Breast epithelium (tissue), 4 donors: ENCODE data around the gene RPP21. TPM values are rescaled to one million over a fixed set of nuclear protein-coding genes. Genes with fewer than 3 reads are reported as not detected.

Experiments used
- DNase-seq, 2 donors: peaks; one replicate each; pipeline ENCODE4 v3.0.0-alpha.2; 2019; ENCODE audit warnings: low spot score in 2 of 2
- H3K27ac ChIP-seq, 2 donors: fragments of 200-600 bp; sonication (generic) in 1 of 2; one replicate each; pipeline ENCODE4 v1.5.1; 2016 to 2019; ENCODE audit warnings: mild to moderate bottlenecking in 1 of 2
- H3K27me3 ChIP-seq, 2 donors: fragments of 200-600 bp; sonication (generic) in 1 of 2; one replicate each; pipeline versions ENCODE4 v1.5.1 to v1.6.0; 2017 to 2019; ENCODE audit warnings: control low read depth in 1 of 2, mild to moderate bottlenecking in 1 of 2
- H3K36me3 ChIP-seq: fragments of 200-600 bp; one replicate; pipeline ENCODE4 v1.5.1; 2019
- H3K4me1 ChIP-seq, 2 donors: fragments of 200-600 bp; sonication (generic); one replicate each; pipeline ENCODE4 v1.5.1; 2016 to 2019; ENCODE audit warnings: control low read depth in 1 of 2
- H3K4me3 ChIP-seq, 3 donors: fragments of 200-600 bp; sonication (generic); 1 replicate in 2 of 3; 2 replicates in 1 of 3; pipeline ENCODE4 v1.5.1; 2016 to 2019; ENCODE audit warnings: mild to moderate bottlenecking in 3 of 3, moderate library complexity in 2 of 3
- H3K9me3 ChIP-seq, 2 donors: fragments of 200-600 bp; sonication (generic) in 1 of 2; one replicate each; pipeline ENCODE4 v1.5.1; 2016 to 2019; ENCODE audit warnings: control low read depth in 1 of 2
- POLR2A ChIP-seq: fragments of 450-650 bp; IDR thresholded peaks from one replicate; pipeline ENCODE4 v1.6.1; 2016; ENCODE audit warnings: antibody characterized with exemption, mild to moderate bottlenecking, moderate library complexity
- POLR2AphosphoS5 ChIP-seq, 3 donors: sonication (generic); formaldehyde crosslinking; IDR thresholded peaks; one replicate each; pipeline ENCODE4 v1.6.1; 2017; ENCODE audit warnings: antibody characterized with exemption in 3 of 3
- intact Hi-C: fragments of 100-400 bp; cut with DNase I; formaldehyde crosslinking; loops from one replicate; pipeline ENCODE4 v1.15.1; 2023; ENCODE audit warnings: low total_unique reads
- total RNA-seq, 3 donors: library from RNA; depleted of rRNA; stranded (reverse); fragments of >200 nt; gene quantifications; one replicate each; pipeline ENCODE4 v1.1.0, GENCODE V29; 2016
- TF ChIP-seq, protein P1 (sequence below), 3 donors: fragments of 450-650 bp; IDR thresholded peaks; one replicate each; pipeline ENCODE4 v1.5.1; 2016 to 2017; ENCODE audit warnings: antibody characterized with exemption in 3 of 3, mild to moderate bottlenecking in 3 of 3, moderate library complexity in 3 of 3

The RPP21 gene
- total RNA-seq, 3 donors from 2014 or later, result 59.0 to 69.6 (median 67.8) TPM

DNA sequence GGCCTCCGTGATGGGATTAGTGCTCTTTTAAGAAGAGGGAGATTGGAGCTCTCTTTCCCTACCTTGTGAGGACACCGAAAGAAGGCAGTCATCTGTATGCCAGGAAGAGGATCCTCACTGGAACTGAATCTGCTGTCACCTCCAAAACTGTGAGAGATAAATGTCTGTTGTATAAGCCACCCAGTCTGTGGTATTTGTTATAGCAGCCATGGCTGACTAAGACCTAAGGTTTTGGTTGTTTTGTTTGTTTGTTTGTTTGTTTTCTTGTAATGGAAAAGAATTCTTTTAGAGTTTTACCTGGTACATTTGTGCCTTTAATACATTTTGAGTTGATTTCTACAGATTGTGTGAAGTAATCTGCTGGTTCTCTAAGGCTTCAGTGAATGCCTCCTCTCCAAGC lies 7.6 kb downstream of the RPP21 start:
- Histone ChIP-seq H3K9me3 (no peaks in the 10 kb centered on the region), H3K27ac (no peak overlapping the region), H3K27me3 (peaks cover 0 to 14% of the 10 kb centered on the region in 2 donors), H3K4me1 (no peaks in the 10 kb centered on the region), H3K36me3 (no peaks in the 10 kb centered on the region), H3K4me3 (no peak overlapping the region)
- intact Hi-C loops, result no loop called here
- DNase-seq, result no peak
- TF ChIP-seq POLR2AphosphoS5 (IDR thresholded peaks at IDR 0.05) (no peak), POLR2A (no peak)
- TF ChIP-seq, protein P1, sequence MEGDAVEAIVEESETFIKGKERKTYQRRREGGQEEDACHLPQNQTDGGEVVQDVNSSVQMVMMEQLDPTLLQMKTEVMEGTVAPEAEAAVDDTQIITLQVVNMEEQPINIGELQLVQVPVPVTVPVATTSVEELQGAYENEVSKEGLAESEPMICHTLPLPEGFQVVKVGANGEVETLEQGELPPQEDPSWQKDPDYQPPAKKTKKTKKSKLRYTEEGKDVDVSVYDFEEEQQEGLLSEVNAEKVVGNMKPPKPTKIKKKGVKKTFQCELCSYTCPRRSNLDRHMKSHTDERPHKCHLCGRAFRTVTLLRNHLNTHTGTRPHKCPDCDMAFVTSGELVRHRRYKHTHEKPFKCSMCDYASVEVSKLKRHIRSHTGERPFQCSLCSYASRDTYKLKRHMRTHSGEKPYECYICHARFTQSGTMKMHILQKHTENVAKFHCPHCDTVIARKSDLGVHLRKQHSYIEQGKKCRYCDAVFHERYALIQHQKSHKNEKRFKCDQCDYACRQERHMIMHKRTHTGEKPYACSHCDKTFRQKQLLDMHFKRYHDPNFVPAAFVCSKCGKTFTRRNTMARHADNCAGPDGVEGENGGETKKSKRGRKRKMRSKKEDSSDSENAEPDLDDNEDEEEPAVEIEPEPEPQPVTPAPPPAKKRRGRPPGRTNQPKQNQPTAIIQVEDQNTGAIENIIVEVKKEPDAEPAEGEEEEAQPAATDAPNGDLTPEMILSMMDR (IDR thresholded peaks at IDR 0.05), result no peak

DNA sequence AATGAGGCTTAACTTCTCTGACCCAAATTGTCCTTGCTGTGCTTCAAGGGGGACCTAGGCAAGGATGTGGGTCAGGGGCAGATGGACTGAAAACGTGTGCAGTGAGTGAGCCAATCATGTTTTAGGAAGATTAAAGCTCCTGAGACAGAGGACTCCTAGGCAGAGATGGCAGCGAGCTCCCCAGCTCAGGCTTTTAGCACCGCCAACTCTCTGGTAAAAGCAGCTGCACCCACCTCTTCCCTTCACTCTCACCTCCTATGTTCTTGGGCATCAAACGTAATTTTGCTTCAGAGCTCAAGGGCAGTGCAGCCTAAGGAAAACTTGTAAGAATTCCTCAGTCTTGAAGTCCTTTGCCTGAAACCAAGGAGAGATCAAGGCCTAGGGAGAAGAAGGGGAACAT lies 10.3 kb downstream of the RPP21 start:
- Histone ChIP-seq H3K27ac (no peak overlapping the region), H3K4me3 (no peak overlapping the region), H3K9me3 (no peaks in the 10 kb centered on the region), H3K4me1 (no peaks in the 10 kb centered on the region), H3K36me3 (no peaks in the 10 kb centered on the region), H3K27me3 (peaks cover 3 to 33% of the 10 kb centered on the region in 2 donors)
- TF ChIP-seq, protein P1 (IDR thresholded peaks at IDR 0.05), result no peak
- TF ChIP-seq POLR2A (no peak), POLR2AphosphoS5 (IDR thresholded peaks at IDR 0.05) (no peak)
- DNase-seq, result no peak
- intact Hi-C loops, result no loop called here

DNA sequence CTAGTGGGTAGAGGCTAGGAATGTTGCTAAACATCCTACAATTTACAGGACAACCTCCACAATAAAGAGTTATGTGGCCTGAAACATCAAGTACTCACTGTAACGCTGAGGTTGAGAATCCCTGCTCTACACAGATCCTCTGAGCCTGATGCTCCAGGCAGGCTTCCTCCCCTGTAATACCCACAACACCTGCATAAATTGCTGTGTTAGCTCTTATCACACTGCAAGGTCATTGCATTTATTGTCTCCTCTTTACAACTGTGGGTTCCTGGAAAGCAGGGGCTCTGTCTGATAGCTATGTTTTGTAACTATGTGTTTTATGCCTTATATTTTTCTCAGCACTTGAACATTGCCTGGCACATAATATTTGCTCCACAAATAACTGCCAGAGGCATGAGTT lies 11.6 kb downstream of the RPP21 start:
- DNase-seq, result no peak
- H3K27me3 ChIP-seq, result peaks cover 3 to 39% of the 10 kb centered on the region in 2 donors
- TF ChIP-seq, protein P1 (IDR thresholded peaks at IDR 0.05), result no peak
- TF ChIP-seq POLR2A (no peak), POLR2AphosphoS5 (IDR thresholded peaks at IDR 0.05) (no peak)
- no peak overlapping the region for H3K27ac ChIP-seq
- intact Hi-C loops, result no loop called here
- H3K9me3 ChIP-seq, result no peaks in the 10 kb centered on the region
- no peaks in the 10 kb centered on the region for H3K4me1 ChIP-seq
- no peak overlapping the region for H3K4me3 ChIP-seq
- no peaks in the 10 kb centered on the region for H3K36me3 ChIP-seq

DNA sequence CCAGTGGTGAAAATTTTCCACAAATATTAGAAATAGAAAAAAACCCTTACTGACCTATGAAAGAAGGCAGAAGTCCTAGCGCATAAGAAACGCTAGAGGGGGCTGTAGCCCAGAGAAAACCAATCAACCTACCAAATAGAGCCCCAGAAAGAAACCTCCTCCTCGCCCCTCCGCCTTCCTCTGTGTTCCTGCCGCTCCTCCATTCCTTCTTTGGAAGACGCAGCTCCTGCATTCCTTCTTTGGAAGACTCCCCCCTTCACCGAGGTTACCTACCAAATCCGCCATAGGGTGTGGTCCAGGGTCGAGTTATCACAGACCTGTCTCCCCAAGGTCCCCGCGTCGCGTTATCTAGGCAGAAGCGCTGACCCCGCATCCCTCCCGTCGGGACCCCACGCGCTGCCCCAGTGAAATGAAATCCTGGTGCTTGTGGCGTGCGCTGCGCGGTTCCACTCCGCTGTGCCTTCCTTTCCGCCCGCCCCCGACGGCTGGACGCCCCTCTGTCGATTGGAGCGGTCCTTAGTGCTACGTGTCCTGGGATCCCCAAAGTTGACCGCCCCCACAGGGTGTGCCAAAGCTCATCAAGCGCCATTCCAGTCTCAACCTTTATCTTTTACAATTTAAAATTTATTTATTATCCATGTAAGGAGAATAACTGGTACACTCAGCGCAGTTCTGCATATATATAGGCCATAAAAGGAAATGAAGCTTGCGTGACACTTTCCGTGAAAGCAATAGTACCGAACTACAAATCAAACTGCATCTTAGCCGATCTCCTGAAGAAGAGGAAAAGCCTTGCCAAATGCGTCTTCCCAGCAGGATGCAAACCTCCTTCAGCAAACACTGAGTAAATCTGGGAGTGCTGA lies 13.0 kb downstream of the RPP21 start:
- H3K4me1 ChIP-seq, result no peaks in the 10 kb centered on the region
- intact Hi-C loops, result no loop called here
- no peaks in the 10 kb centered on the region for H3K9me3 ChIP-seq
- H3K36me3 ChIP-seq, result no peaks in the 10 kb centered on the region
- no peak overlapping the region for H3K27ac ChIP-seq
- DNase-seq, result peak in 1 of 2 donors; percentile 30
- H3K27me3 ChIP-seq, result peaks cover 3 to 45% of the 10 kb centered on the region in 2 donors
- peak overlapping the region in 2 of 3 donors; percentile 44 to 61 for H3K4me3 ChIP-seq
- no peak for TF ChIP-seq POLR2A
- TF ChIP-seq, protein P1 (IDR thresholded peaks at IDR 0.05), result peak in 1 of 3 donors; percentile 45

DNA sequence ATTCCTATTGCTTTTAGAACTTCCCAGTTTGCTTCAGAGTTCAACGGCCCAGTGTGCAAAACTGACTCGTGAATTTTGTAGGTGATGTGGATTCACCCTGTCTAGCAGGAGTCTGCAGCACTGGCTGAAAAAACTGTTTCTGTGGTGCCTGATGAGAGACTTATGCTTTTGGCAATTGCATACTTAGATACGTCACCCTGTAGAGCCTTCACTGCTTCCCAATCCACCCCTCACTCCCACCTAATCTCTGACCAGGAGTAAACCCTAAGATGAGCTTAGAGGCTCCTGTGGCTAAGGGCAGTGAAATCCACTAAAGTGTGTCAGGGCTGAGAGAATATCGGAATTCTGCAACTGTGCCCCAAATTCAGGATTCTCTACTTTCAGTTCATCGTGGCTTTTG lies 14.3 kb downstream of the RPP21 start:
- no peaks in the 10 kb centered on the region for H3K36me3 ChIP-seq
- no peak overlapping the region for H3K4me3 ChIP-seq
- intact Hi-C loops, result no loop called here
- H3K4me1 ChIP-seq, result no peaks in the 10 kb centered on the region
- H3K27ac ChIP-seq, result no peak overlapping the region
- TF ChIP-seq POLR2AphosphoS5 (IDR thresholded peaks at IDR 0.05), result no peak
- TF ChIP-seq, protein P1 (IDR thresholded peaks at IDR 0.05), result no peak
- TF ChIP-seq POLR2A, result no peak
- H3K9me3 ChIP-seq, result no peaks in the 10 kb centered on the region
- DNase-seq, result no peak
- H3K27me3 ChIP-seq, result peaks cover 3 to 45% of the 10 kb centered on the region in 2 donors
